GM12878 (cell line): Measurements from ENCODE around the gene ALG12. TPM values are rescaled to one million over a fixed set of nuclear protein-coding genes. Genes with fewer than 3 reads are reported as not detected.

Experiments
- ATAC-seq: fragments of 200-7000 bp; cut with Tn5 transposase; 3 replicates; pipeline ENCODE4 v1.9.1; 2020; ENCODE audit warnings: mild to moderate bottlenecking, moderate library complexity
- BruUV-seq: library from RNA; stranded (reverse); fragments of 400-500 nt; replicated peaks from 2 replicates; lab custom pipeline; 2021; lab: Mats Ljungman, UMichigan
- CTCF ChIA-PET: fragments of 300-600 bp; sonication (Branson Sonifier 250); formaldehyde crosslinking; extraction: SDS; loops from one replicate; lab custom pipeline; 2021; ENCODE audit warnings: inconsistent platforms; lab: Yijun Ruan, JAX
- POLR2A ChIA-PET: fragments of 350-600 bp; formaldehyde crosslinking; extraction: SDS; loops from one replicate; lab custom pipeline; 2021; ENCODE audit warnings: inconsistent platforms; lab: Charles Lee
- RAD21 ChIA-PET: fragments of 300-600 bp; sonication (Branson Sonifier 250); formaldehyde crosslinking; loops from one replicate; lab custom pipeline; 2023; ENCODE audit warnings: antibody characterized with exemption; ENCODE audit not compliant: unreplicated experiment; lab: Charles Lee
- SMC1A ChIA-PET: fragments of 300-600 bp; sonication (Branson Sonifier 250); formaldehyde crosslinking; loops from one replicate; lab custom pipeline; 2023; ENCODE audit not compliant: unreplicated experiment, uncharacterized antibody; lab: Charles Lee
- DNase-seq: peaks from one replicate; pipeline ENCODE4 v3.0.0-alpha.2; 2011; ENCODE audit warnings: low read depth, low spot score
- FAIRE-seq: peaks from 3 replicates; lab custom pipeline; 2011; peaks lifted over from hg19 to GRCh38; lab: Jason Lieb, UNC
- H2AFZ ChIP-seq: 2 replicates; pipeline ENCODE4 v1.6.0; 2011; ENCODE audit warnings: low read depth, low read length, control low read depth; ENCODE audit not compliant: control insufficient read depth
- H3K27ac ChIP-seq: 2 replicates; pipeline ENCODE4 v1.5.1; 2011; ENCODE audit warnings: control low read depth; ENCODE audit not compliant: control insufficient read depth, insufficient read depth
- H3K27me3 ChIP-seq, 2 experiments: replicated peaks in 1 of 2; 2 replicates each; pipeline versions ENCODE4 v1.6.0 to v1.6.1; 2011; ENCODE audit warnings: low read length in 1 of 2; ENCODE audit not compliant: control insufficient read depth in 2 of 2, insufficient read depth in 2 of 2
- H3K36me3 ChIP-seq, 2 experiments: 2 replicates each; pipeline ENCODE4 v1.5.1; 2011; ENCODE audit warnings: low read length in 1 of 2; ENCODE audit not compliant: control insufficient read depth in 2 of 2, insufficient read depth in 2 of 2
- H3K4me1 ChIP-seq: 2 replicates; pipeline ENCODE4 v1.6.1; 2011; ENCODE audit warnings: mild to moderate bottlenecking, low read length, moderate library complexity, mixed read lengths; ENCODE audit not compliant: control insufficient read depth, insufficient read depth
- H3K4me2 ChIP-seq: 2 replicates; pipeline ENCODE4 v1.6.0; 2011; ENCODE audit warnings: control low read depth; ENCODE audit not compliant: control insufficient read depth, insufficient read depth
- H3K4me3 ChIP-seq: fragments of 200-600 bp; sonication (generic); 2 replicates; pipeline ENCODE4 v1.5.1; 2016
- H3K79me2 ChIP-seq: 2 replicates; pipeline ENCODE4 v1.6.0; 2011; ENCODE audit warnings: low read length; ENCODE audit not compliant: control insufficient read depth, insufficient read depth
- H3K9ac ChIP-seq: 2 replicates; pipeline ENCODE4 v1.8.0; 2011; ENCODE audit warnings: low read length, control low read depth, mixed read lengths; ENCODE audit not compliant: control insufficient read depth, insufficient read depth
- H3K9me3 ChIP-seq: replicated peaks from 3 replicates; pipeline ENCODE4 v1.5.1; 2011; ENCODE audit warnings: mild to moderate bottlenecking, low read length; ENCODE audit not compliant: control insufficient read depth, insufficient read depth
- H4K20me1 ChIP-seq: 2 replicates; pipeline ENCODE4 v1.6.0; 2011; ENCODE audit not compliant: control insufficient read depth, insufficient read depth
- ETV6 ChIP-seq, 2 experiments: fragments of 450-650 bp in 1 of 2; IDR thresholded peaks in 1 of 2; conservative IDR thresholded peaks in 1 of 2; 2 replicates each; pipeline ENCODE4 v1.6.1; 2014; ENCODE audit warnings: antibody characterized with exemption in 1 of 2, borderline replicate concordance in 1 of 2, low read depth in 1 of 2, mild to moderate bottlenecking in 1 of 2, moderate library complexity in 1 of 2
- GABPA ChIP-seq: IDR thresholded peaks from 2 replicates; pipeline ENCODE4 v1.6.1; 2014; ENCODE audit warnings: antibody characterized with exemption, low read depth, mild to moderate bottlenecking, inconsistent platforms
- HDGF ChIP-seq: fragments of 450-650 bp; IDR thresholded peaks from 2 replicates; pipeline ENCODE4 v1.6.1; 2016; ENCODE audit warnings: antibody characterized with exemption
- HSF1 ChIP-seq: fragments of 150-350 bp; IDR thresholded peaks from 2 replicates; pipeline ENCODE4 v1.6.1; 2014; ENCODE audit warnings: mild to moderate bottlenecking, low read depth, low read length
- IKZF2 ChIP-seq, 2 experiments: fragments of 450-650 bp; IDR thresholded peaks; 2 replicates each; pipeline ENCODE4 v1.6.1; 2017; ENCODE audit warnings: mild to moderate bottlenecking in 2 of 2, moderate library complexity in 2 of 2
- MAX ChIP-seq: IDR thresholded peaks from 2 replicates; pipeline ENCODE4 v1.6.1; 2012; ENCODE audit warnings: low read depth, low read length, improper control_type of control experiment
- NR2C2 ChIP-seq: IDR thresholded peaks from 2 replicates; pipeline ENCODE4 v1.6.1; 2011; ENCODE audit warnings: borderline replicate concordance, low read depth; ENCODE audit not compliant: control insufficient read depth, insufficient read length
- PBX3 ChIP-seq: IDR thresholded peaks from 2 replicates; pipeline ENCODE4 v1.6.1; 2011; ENCODE audit warnings: mild to moderate bottlenecking, low read depth, low read length, moderate library complexity; ENCODE audit not compliant: insufficient replicate concordance
- RELB ChIP-seq: fragments of 450-650 bp; IDR thresholded peaks from 2 replicates; pipeline ENCODE4 v1.6.1; 2017; ENCODE audit warnings: low read depth, mild to moderate bottlenecking, moderate library complexity
- RUNX3 ChIP-seq: IDR thresholded peaks from 2 replicates; pipeline ENCODE4 v1.6.1; 2012; ENCODE audit warnings: low read length, inconsistent platforms
- SMARCA5 ChIP-seq: fragments of 450-650 bp; IDR thresholded peaks from 2 replicates; pipeline ENCODE4 v1.6.1; 2017; ENCODE audit warnings: mild to moderate bottlenecking
- TCF7 ChIP-seq: IDR thresholded peaks from 2 replicates; pipeline ENCODE4 v1.6.1; 2014; ENCODE audit warnings: antibody characterized with exemption, borderline replicate concordance
- ZBED1 ChIP-seq: IDR thresholded peaks from 2 replicates; pipeline ENCODE4 v1.6.1; 2016; ENCODE audit warnings: borderline replicate concordance
- WGBS: methylation state at CpG from one replicate; pipeline ENCODE4 v1.1.6; 2016; ENCODE audit warnings: low lambda C conversion rate; ENCODE audit not compliant: insufficient replicate concordance, insufficient coverage; ENCODE audit errors: missing lambda C conversion rate; 5-methylcytosine and 5-hydroxymethylcytosine counted together
- in situ Hi-C: fragments of 300-500 bp; cut with MboI; formaldehyde crosslinking; loops from 9 replicates; pipeline ENCODE4 v1.14.3; 2018; ENCODE audit warnings: mixed read lengths
- intact Hi-C: fragments of 100-400 bp; cut with micrococcal nuclease; formaldehyde crosslinking; loops from one replicate; pipeline ENCODE4 v1.14.2; 2022; ENCODE audit not compliant: unreplicated experiment
- polyA plus RNA-seq, 11 experiments: library from polyadenylated mRNA; depleted of rRNA in 4 of 11; unstranded in 6 of 11; stranded (reverse) in 5 of 11; fragments of >200 nt; fragmentation: Nextera tagmentation in 4 of 11; fragmentation: Illumina TruSeq in 1 of 11; extraction: Ambion mirVana in 4 of 11; extraction: Trizol in 1 of 11; gene quantifications; 1 replicate in 1 of 11; 2 replicates in 10 of 11; pipeline versions ENCODE4 v1.2.1 to v1.2.3, GENCODE V29; 2011 to 2016; ENCODE audit warnings: inconsistent platforms in 2 of 11, missing spikeins in 2 of 11, low read depth in 1 of 11
- total RNA-seq, 4 experiments: library from RNA; depleted of rRNA in 3 of 4; stranded (reverse); fragments of >200 nt in 3 of 4; fragmentation: Illumina TruSeq in 1 of 4; extraction: Trizol in 1 of 4; gene quantifications; 2 replicates each; pipeline versions ENCODE4 v1.2.1 to v1.2.3, GENCODE V29; 2013 to 2021

ALG12 gene
- total and polyA plus RNA-seq, 10 of the 15 experiments (the other 5 are each of a cell fraction or from before 2014, with no cell fraction given), result 0.22 to 23.4 (median 6.6) TPM

GRCh38 chr22:49962012-49962750 is 43.9 kb upstream of the ALG12 start (continued):
- TF ChIP-seq MAX, result no peak
- no peak for TF ChIP-seq ZBED1
- 0 out of 2 replicates have a peak, but pooled peaks have one; percentile 40 for TF ChIP-seq SMARCA5
- TF ChIP-seq, all 136 proteins: peak for 43

GRCh38 chr22:49961601-49962011 is 43.4 kb upstream of the ALG12 start:
- no peak for DNase-seq
- ATAC-seq, result no peak
- Histone ChIP-seq H3K4me1 (peaks cover 26% of the 10 kb centered on the region), H3K4me3 (peak overlapping the region; percentile 98), H3K36me3 (peaks cover 14 to 19% of the 10 kb centered on the region in 2 experiments), H3K27ac (peak overlapping the region; percentile 53), H4K20me1 (peaks cover 2% of the 10 kb centered on the region; the same call in 1 of the 2 replicates), H3K79me2 (peaks cover 49% of the 10 kb centered on the region), H3K9ac (peak overlapping the region; percentile 78), H3K4me2 (peak overlapping the region; percentile 34), H3K9me3 (no peaks in the 10 kb centered on the region), H3K27me3 (no peaks in the 10 kb centered on the region), H2AFZ (no peak overlapping the region)
- under 1% methylated on average over 49 of the region's 49 CpGs for WGBS
- in situ Hi-C loops (loop anchor here (10.0 kb wide), 1 partner anchor 573 kb away; the partner anchor contains the start of gene TYMP), intact Hi-C loops (loop anchor here (5.0 kb wide), 1 partner anchor 226 kb away; the partner anchor contains the start of gene TRABD)
- POLR2A ChIA-PET, result interaction anchor here (0.5 to 2.5 kb wide), 11 partner anchors 9 to 226 kb away, joined by 3 to 15 read pairs (median 6); no protein-coding TSS in a partner anchor
- no peak for FAIRE-seq
- RAD21 ChIA-PET, result interaction anchor here (0.7 to 2.6 kb wide), 4 partner anchors 9 to 31 kb away, joined by 3 to 15 read pairs (median 8); no protein-coding TSS in a partner anchor
- SMC1A ChIA-PET, result interaction anchor here (1.2 kb wide), 1 partner anchor 66 kb away, joined by 4 read pairs; no protein-coding TSS in a partner anchor
- CTCF ChIA-PET, result interaction anchor here (1.0 to 1.4 kb wide), 2 partner anchors 9 to 18 kb away, joined by 3 to 6 read pairs; no protein-coding TSS in a partner anchor
- BruUV-seq, result TSS peak; percentile 47
- TF ChIP-seq HSF1, result no peak
- no peak for TF ChIP-seq PBX3
- no peak for TF ChIP-seq RUNX3
- TF ChIP-seq ETV6 (conservative IDR thresholded peaks at IDR 0.05 in 1 of 2, IDR thresholded peaks at IDR 0.05 in 1 of 2; ENCODE audit: borderline replicate concordance in 1 of 2, low read depth in 1 of 2), result no peak
- no peak for TF ChIP-seq TCF7
- peak; percentile 94 for TF ChIP-seq HDGF
- no peak for TF ChIP-seq RELB
- TF ChIP-seq NR2C2, result no peak
- TF ChIP-seq IKZF2 (IDR thresholded peaks at IDR 0.05), result no peak
- no peak for TF ChIP-seq GABPA
